GM10266 (cell line): ENCODE results near the gene MYL5.
"Not testable (repeated sequence)": the region's sequence is repeated elsewhere in the genome, so short reads cannot be mapped to it uniquely, and the experiment has no call there.

Source experiments
- DNase-seq: peaks from one replicate; pipeline ENCODE4 v3.0.0; 2012; ENCODE audit errors: extremely low spot score
- CTCF ChIP-seq: IDR thresholded peaks from 2 replicates; pipeline ENCODE4 v1.5.1; 2012; ENCODE audit warnings: mild to moderate bottlenecking, low read depth; ENCODE audit not compliant: control insufficient read depth, insufficient read depth; ENCODE audit errors: missing control alignments

Gene MYL5

GRCh38 chr4:665751-666435 is 8.4 kb upstream of the MYL5 start:
- no peak for TF ChIP-seq CTCF
- DNase-seq = no peak

- no peak for DNase-seq
- no peak for TF ChIP-seq CTCF
Observed at GRCh38 chr4:666436-666810, 7.9 kb upstream of the MYL5 start.

- DNase-seq = no peak
- TF ChIP-seq CTCF = no peak
Observed at GRCh38 chr4:666822-667544, 7.4 kb upstream of the MYL5 start.

GRCh38 chr4:667545-667925 is 6.8 kb upstream of the MYL5 start:
- DNase-seq = no peak
- no peak for TF ChIP-seq CTCF

- DNase-seq = not testable (repeated sequence)
Observed at GRCh38 chr4:668219-668618, 6.1 kb upstream of the MYL5 start.

- not testable (repeated sequence) for DNase-seq
Observed at GRCh38 chr4:669806-670559, 4.4 kb upstream of the MYL5 start.

GRCh38 chr4:671769-672168 is 2.6 kb upstream of the MYL5 start:
- no peak for DNase-seq
- no peak for TF ChIP-seq CTCF
